ENCODE results near the gene URGCP. TPM values are rescaled to one million over a fixed set of nuclear protein-coding genes. Genes with fewer than 3 reads are reported as not detected.

URGCP gene
- total and polyA plus RNA-seq, 2 of the 4 experiments (the other 2 are of a cell fraction): 22.0 to 25.5 TPM

- POLR2A ChIA-PET (ENCODE audit: unreplicated experiment): no interaction called here
- intact Hi-C loops (cut with micrococcal nuclease): loop anchor here (2.0 kb wide), 1 partner anchor 33 kb away; no protein-coding TSS in a partner anchor
- H3K23ac ChIP-seq (ENCODE audit: low read depth, low read length): peak overlapping the region; percentile 81
Measured at GRCh38 chr7:43905956-43906330, 453 bp downstream of the URGCP start.

More at GRCh38 chr7:43905956-43906330, 453 bp downstream of the URGCP start:
- H3K18ac ChIP-seq (ENCODE audit: low read depth, low read length): no peak overlapping the region
- peaks cover 38% of the 10 kb centered on the region for H4K20me1 ChIP-seq (ENCODE audit: insufficient read depth, low read length)
- H3K27ac ChIP-seq (ENCODE audit: insufficient read depth, low read length): peak overlapping the region; percentile 67
- H3K4ac ChIP-seq (ENCODE audit: low read depth, low read length): peak overlapping the region; percentile 82
- no TSS peak for BruUV-seq (replicated peaks)
- WGBS, 2 experiments (ENCODE audit: extremely low coverage in 2 of 2, insufficient read length in 1 of 2): 1% methylated on average over 40 of the region's 43 CpGs; no CpG with 5 or more reads in 1 of the 2 experiments
- DNase-seq (peak; percentile 34), ATAC-seq (ENCODE audit: low read depth) (peak; percentile 56)
- H4K91ac ChIP-seq (ENCODE audit: insufficient read depth, low read depth, low read length): 0 out of 2 replicates have a peak overlapping the region, but pooled peaks have one; percentile 68
- in situ Hi-C loops (cut with MboI; ENCODE audit: low sequenced_read_pairs): no loop called here
- peaks cover 29% of the 10 kb centered on the region for H3K9me1 ChIP-seq (ENCODE audit: insufficient read depth, low read length)
- 0 out of 2 replicates have a peak overlapping the region, but pooled peaks have one; percentile 83 for H2AK5ac ChIP-seq (ENCODE audit: low read depth, low read length)
- peak overlapping the region; percentile 70 for H4K5ac ChIP-seq (ENCODE audit: low read depth, low read length)
- H2BK15ac ChIP-seq (ENCODE audit: low read depth, low read length): no peak overlapping the region
- no peaks in the 10 kb centered on the region for H3K27me3 ChIP-seq (ENCODE audit: control insufficient read depth, insufficient read depth, low read length)
- H2BK5ac ChIP-seq (ENCODE audit: low read depth, low read length, poor library complexity, severe bottlenecking): peak overlapping the region; percentile 66
- dilution Hi-C loops (cut with HindIII; ENCODE audit: low sequenced_read_pairs, unreplicated experiment): no loop called here
- peak overlapping the region; percentile 99 for H3K4me2 ChIP-seq (ENCODE audit: low read depth, low read length)
- peak overlapping the region; percentile 95 for H2AFZ ChIP-seq (replicated peaks; ENCODE audit: low read length, poor library complexity)
- H3K4me1 ChIP-seq (ENCODE audit: control insufficient read depth, insufficient read depth, low read length): peaks cover 7% of the 10 kb centered on the region
- no peak overlapping the region for H2BK20ac ChIP-seq (ENCODE audit: low read depth, low read length)
- H3K36me3 ChIP-seq (ENCODE audit: control insufficient read depth, insufficient read depth, low read length): no peaks in the 10 kb centered on the region; the same call in 1 of the 2 replicates
- no peak overlapping the region for H3K56ac ChIP-seq (ENCODE audit: extremely low read depth, insufficient read depth, low read length)
- TF ChIP-seq MAFK (IDR thresholded peaks at IDR 0.05; ENCODE audit: low read depth, low read length) (no peak), ELK1 (IDR thresholded peaks at IDR 0.05; ENCODE audit: borderline replicate concordance, low read depth, low read length) (no peak), CHD1 (IDR thresholded peaks at IDR 0.05; ENCODE audit: low read depth, low read length) (no peak), USF2 (IDR thresholded peaks at IDR 0.05; ENCODE audit: low read depth, low read length) (no peak), RFX5 (IDR thresholded peaks at IDR 0.05; ENCODE audit: low read depth, low read length) (no peak), MXI1 (IDR thresholded peaks at IDR 0.05; ENCODE audit: borderline replicate concordance, low read depth, low read length) (no peak), RAD21 (IDR thresholded peaks at IDR 0.05; ENCODE audit: low read length) (no peak), CEBPB (IDR thresholded peaks at IDR 0.05; ENCODE audit: low read depth, low read length) (no peak)
- peak overlapping the region; percentile 81 for H3K4me3 ChIP-seq (ENCODE audit: insufficient read depth, low read depth, low read length)
- peak overlapping the region; percentile 90 for H3K14ac ChIP-seq (replicated peaks; ENCODE audit: low read depth, low read length)
- peaks cover 32 to 53% of the 10 kb centered on the region in 2 experiments; a peak in 3 of 4 replicates for H3K79me1 ChIP-seq (ENCODE audit: low read depth in 1 of 2, low read length in 2 of 2)
- no peak overlapping the region for H2BK120ac ChIP-seq (ENCODE audit: low read depth, low read length)
- H3K9ac ChIP-seq (ENCODE audit: low read depth, low read length): peak overlapping the region; percentile 82
- peak overlapping the region; percentile 83 for H2AK9ac ChIP-seq (replicated peaks; ENCODE audit: low read depth, low read length, poor library complexity)
- CTCF ChIA-PET: no interaction called here
- H4K8ac ChIP-seq (ENCODE audit: low read depth in 2 of 2, low read length in 2 of 2): peak overlapping the region; percentile 35 to 86; a peak in 3 of 4 replicates
- no peaks in the 10 kb centered on the region for H3K9me3 ChIP-seq (ENCODE audit: control insufficient read depth, insufficient read depth, low read length)
